Measurements from ENCODE around the gene RELN. TPM values are rescaled to one million over a fixed set of nuclear protein-coding genes. Genes with fewer than 3 reads are reported as not detected.

The RELN gene
- total RNA-seq, 1 donor from 2014 or later: 0.11 TPM

GRCh38 chr7:103525937-103526336 is 463.5 kb downstream of the RELN start:
- H3K27ac ChIP-seq: no peak overlapping the region
- H3K36me3 ChIP-seq: no peaks in the 10 kb centered on the region
- H3K27me3 ChIP-seq: no peaks in the 10 kb centered on the region
- no peak overlapping the region for H3K4me3 ChIP-seq
- DNase-seq (ENCODE audit: low spot score in 2 of 2): no peak
- TF ChIP-seq, protein P1, sequence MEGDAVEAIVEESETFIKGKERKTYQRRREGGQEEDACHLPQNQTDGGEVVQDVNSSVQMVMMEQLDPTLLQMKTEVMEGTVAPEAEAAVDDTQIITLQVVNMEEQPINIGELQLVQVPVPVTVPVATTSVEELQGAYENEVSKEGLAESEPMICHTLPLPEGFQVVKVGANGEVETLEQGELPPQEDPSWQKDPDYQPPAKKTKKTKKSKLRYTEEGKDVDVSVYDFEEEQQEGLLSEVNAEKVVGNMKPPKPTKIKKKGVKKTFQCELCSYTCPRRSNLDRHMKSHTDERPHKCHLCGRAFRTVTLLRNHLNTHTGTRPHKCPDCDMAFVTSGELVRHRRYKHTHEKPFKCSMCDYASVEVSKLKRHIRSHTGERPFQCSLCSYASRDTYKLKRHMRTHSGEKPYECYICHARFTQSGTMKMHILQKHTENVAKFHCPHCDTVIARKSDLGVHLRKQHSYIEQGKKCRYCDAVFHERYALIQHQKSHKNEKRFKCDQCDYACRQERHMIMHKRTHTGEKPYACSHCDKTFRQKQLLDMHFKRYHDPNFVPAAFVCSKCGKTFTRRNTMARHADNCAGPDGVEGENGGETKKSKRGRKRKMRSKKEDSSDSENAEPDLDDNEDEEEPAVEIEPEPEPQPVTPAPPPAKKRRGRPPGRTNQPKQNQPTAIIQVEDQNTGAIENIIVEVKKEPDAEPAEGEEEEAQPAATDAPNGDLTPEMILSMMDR (IDR thresholded peaks at IDR 0.05): no peak
- H3K9me3 ChIP-seq: no peaks in the 10 kb centered on the region
- H3K4me1 ChIP-seq: no peaks in the 10 kb centered on the region
- intact Hi-C loops (cut with DNase I): loop anchor here (2.0 kb wide), 1 partner anchor 631 kb away; no protein-coding TSS in a partner anchor

DNA sequence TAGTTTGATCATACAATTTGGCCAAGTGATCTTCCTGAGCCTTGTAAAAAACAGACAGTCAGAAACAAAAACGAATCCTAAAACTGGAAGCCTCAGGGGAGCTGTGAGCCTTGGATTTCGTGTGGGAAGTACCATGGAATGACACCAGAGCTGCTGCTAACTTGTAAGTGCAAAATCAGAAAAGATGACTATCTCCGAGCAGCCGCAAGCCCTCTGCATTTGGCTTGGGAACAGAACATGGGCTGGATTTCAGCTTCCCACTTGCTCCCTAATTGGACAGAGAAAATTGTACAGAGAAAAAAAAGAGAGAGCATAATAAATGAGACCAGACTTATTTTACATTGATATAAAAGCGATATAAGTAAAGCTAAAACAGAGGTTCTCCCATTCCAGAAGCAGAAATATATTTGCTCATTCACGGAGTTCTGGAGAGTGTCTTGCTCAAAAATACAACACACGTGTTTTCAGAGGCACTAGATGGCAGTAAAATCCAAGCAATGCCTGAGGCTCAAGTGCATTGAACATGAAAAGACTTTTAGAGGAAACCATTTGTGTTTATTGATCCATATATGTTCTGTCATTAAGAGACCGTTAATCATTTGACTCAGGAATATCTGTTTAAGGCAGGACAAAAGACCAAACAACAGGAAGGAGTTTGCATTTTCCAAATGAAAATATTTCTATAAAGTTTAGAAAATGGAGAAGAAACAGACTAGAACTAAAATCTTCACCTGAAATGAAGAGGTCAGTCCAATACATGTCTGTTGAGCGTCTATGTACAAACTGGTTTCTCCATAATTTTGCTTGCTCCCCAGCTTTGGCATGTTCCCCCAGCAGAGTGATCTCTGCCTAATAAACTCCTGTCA is 465.2 kb downstream of the RELN start:
- Histone ChIP-seq H3K36me3 (no peaks in the 10 kb centered on the region), H3K27ac (no peak overlapping the region), H3K27me3 (no peaks in the 10 kb centered on the region), H3K4me3 (no peak overlapping the region), H3K4me1 (no peaks in the 10 kb centered on the region), H3K9me3 (no peaks in the 10 kb centered on the region)
- no peak for DNase-seq (ENCODE audit: low spot score in 2 of 2)
- intact Hi-C loops (cut with DNase I): loop anchor here (2.0 kb wide), 1 partner anchor 633 kb away; no protein-coding TSS in a partner anchor
- TF ChIP-seq, protein P1 (IDR thresholded peaks at IDR 0.05): peak in 2 of 3 experiments; percentile 27 to 54

DNA sequence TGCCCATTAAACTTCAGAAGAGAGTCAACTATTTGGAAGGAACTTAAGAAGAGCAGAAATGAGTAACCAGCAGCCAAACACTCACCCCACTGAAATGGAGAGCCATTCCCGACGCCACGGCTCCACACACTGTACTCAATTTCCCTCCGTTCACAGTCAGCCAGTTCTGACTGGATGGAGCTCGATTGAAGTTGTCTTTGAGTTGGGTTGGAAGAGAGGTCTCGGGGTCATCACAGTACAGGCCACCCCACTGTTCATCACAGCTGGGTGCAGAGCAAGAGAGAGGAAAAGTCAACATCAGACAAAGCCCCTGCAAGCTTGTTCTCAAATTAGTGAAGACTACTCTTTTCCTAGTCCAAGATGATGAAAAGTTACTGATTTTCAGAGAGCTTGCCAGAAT is 467.5 kb downstream of the RELN start:
- intact Hi-C loops (cut with DNase I): no loop called here
- Histone ChIP-seq H3K4me3 (no peak overlapping the region), H3K4me1 (no peaks in the 10 kb centered on the region), H3K36me3 (no peaks in the 10 kb centered on the region), H3K27me3 (no peaks in the 10 kb centered on the region), H3K27ac (no peak overlapping the region), H3K9me3 (no peaks in the 10 kb centered on the region)
- DNase-seq (ENCODE audit: low spot score in 2 of 2): no peak
- TF ChIP-seq, protein P1 (IDR thresholded peaks at IDR 0.05): no peak

GRCh38 chr7:103504505-103505135 is 484.8 kb downstream of the RELN start:
- H3K4me1 ChIP-seq: no peaks in the 10 kb centered on the region
- H3K27ac ChIP-seq: no peak overlapping the region
- H3K9me3 ChIP-seq: no peaks in the 10 kb centered on the region
- H3K27me3 ChIP-seq: no peaks in the 10 kb centered on the region
- H3K36me3 ChIP-seq: no peaks in the 10 kb centered on the region
- H3K4me3 ChIP-seq: no peak overlapping the region
- TF ChIP-seq, protein P1 (IDR thresholded peaks at IDR 0.05): no peak
- intact Hi-C loops (cut with DNase I): no loop called here
- DNase-seq (ENCODE audit: low spot score in 2 of 2): no peak

GRCh38 chr7:103501206-103501605 is 488.3 kb downstream of the RELN start:
- TF ChIP-seq, protein P1 (IDR thresholded peaks at IDR 0.05): no peak
- intact Hi-C loops (cut with DNase I): no loop called here
- no peak overlapping the region for H3K27ac ChIP-seq
- no peak for DNase-seq (ENCODE audit: low spot score in 2 of 2)
- H3K36me3 ChIP-seq: no peaks in the 10 kb centered on the region
- no peaks in the 10 kb centered on the region for H3K4me1 ChIP-seq
- no peak overlapping the region for H3K4me3 ChIP-seq
- H3K27me3 ChIP-seq: no peaks in the 10 kb centered on the region
- no peaks in the 10 kb centered on the region for H3K9me3 ChIP-seq
